HepG2 (cell line): Measurements from ENCODE around the gene MSS51. TPM values are rescaled to one million over a fixed set of nuclear protein-coding genes. Genes with fewer than 3 reads are reported as not detected.

Source experiments
- ATAC-seq: fragments of 200-7000 bp; cut with Tn5 transposase; 3 replicates; pipeline ENCODE4 v1.9.1; 2020; ENCODE audit warnings: mild to moderate bottlenecking, moderate library complexity
- BruUV-seq: library from RNA; stranded (reverse); fragments of 400-500 nt; replicated peaks from 2 replicates; lab custom pipeline; 2021; lab: Mats Ljungman, UMichigan
- CTCF ChIA-PET: fragments of 300-600 bp; formaldehyde crosslinking; extraction: SDS; loops from one replicate; lab custom pipeline; 2021; ENCODE audit warnings: low total read pairs, inconsistent platforms, low intra/inter-chr PET ratio; lab: Yijun Ruan, JAX
- POLR2A ChIA-PET: fragments of 350-600 bp; sonication (Branson Sonifier 250); formaldehyde crosslinking; loops from one replicate; lab custom pipeline; 2020; ENCODE audit warnings: antibody characterized with exemption, inconsistent platforms; lab: Yijun Ruan, JAX
- DNase-seq: peaks from one replicate; pipeline ENCODE4 v3.0.0-alpha.2; 2015; ENCODE audit warnings: low spot score
- FAIRE-seq: peaks from 3 replicates; lab custom pipeline; 2011; peaks lifted over from hg19 to GRCh38; lab: Jason Lieb, UNC
- H2AFZ ChIP-seq: one replicate; pipeline ENCODE4 v1.6.1; 2011; ENCODE audit warnings: low read length, inconsistent platforms
- H3K27ac ChIP-seq: fragments of 300-600 bp; 3 replicates; pipeline ENCODE4 v1.8.0; 2011; ENCODE audit warnings: mixed run types, mild to moderate bottlenecking, mixed read lengths, low read length, inconsistent platforms; ENCODE audit not compliant: insufficient read depth; ENCODE audit errors: extremely low read length
- H3K27me3 ChIP-seq, 2 experiments: fragments of 200-600 bp in 1 of 2; 2 replicates in 1 of 2; 3 replicates in 1 of 2; pipeline versions ENCODE4 v1.6.0 to v1.8.0; 2011; ENCODE audit warnings: low read length in 2 of 2, mild to moderate bottlenecking in 2 of 2, moderate library complexity in 2 of 2, inconsistent platforms in 1 of 2; ENCODE audit not compliant: insufficient read depth in 2 of 2, control insufficient read depth in 1 of 2
- H3K36me3 ChIP-seq, 2 experiments: fragments of 200-600 bp in 1 of 2; replicated peaks in 1 of 2; 2 replicates in 1 of 2; 3 replicates in 1 of 2; pipeline versions ENCODE4 v1.5.1 to v1.8.0; 2011; ENCODE audit warnings: low read length in 2 of 2, inconsistent platforms in 1 of 2; ENCODE audit not compliant: insufficient read depth in 2 of 2, control insufficient read depth in 1 of 2
- H3K4me1 ChIP-seq: 2 replicates; pipeline ENCODE4 v1.5.1; 2012; ENCODE audit warnings: low read length, inconsistent platforms; ENCODE audit not compliant: insufficient read depth
- H3K4me2 ChIP-seq: 2 replicates; pipeline ENCODE4 v1.6.0; 2011; ENCODE audit warnings: low read depth, low read length, inconsistent platforms
- H3K4me3 ChIP-seq, 3 experiments: fragments of 200-600 bp in 1 of 3; sonication (generic), shearing (Covaris generic) in 1 of 3; replicated peaks in 1 of 3; 2 replicates each; pipeline ENCODE4 v1.5.1; 2011 to 2016; ENCODE audit warnings: low read length in 3 of 3, inconsistent platforms in 2 of 3, low read depth in 2 of 3, mild to moderate bottlenecking in 2 of 3, control low read depth in 1 of 3, mixed read lengths in 1 of 3; ENCODE audit not compliant: insufficient read depth in 1 of 3
- H3K79me2 ChIP-seq: one replicate; pipeline ENCODE4 v1.6.1; 2011; ENCODE audit warnings: low read length, inconsistent platforms; ENCODE audit not compliant: insufficient read depth
- H3K9ac ChIP-seq: 2 replicates; pipeline ENCODE4 v1.6.0; 2011; ENCODE audit warnings: mild to moderate bottlenecking, low read depth, low read length, inconsistent platforms; ENCODE audit not compliant: insufficient read depth
- H3K9me3 ChIP-seq: 2 replicates; pipeline ENCODE4 v1.5.1; 2012; ENCODE audit warnings: mild to moderate bottlenecking, low read length
- H4K20me1 ChIP-seq: 2 replicates; pipeline ENCODE4 v1.6.0; 2011; ENCODE audit warnings: inconsistent platforms, mild to moderate bottlenecking, low read length, moderate library complexity; ENCODE audit not compliant: insufficient read depth
- ARID3A ChIP-seq: IDR thresholded peaks from 2 replicates; pipeline ENCODE4 v1.6.1; 2012; ENCODE audit warnings: low read depth, low read length, improper control_type of control experiment
- CREB3 ChIP-seq: sonication (generic); formaldehyde crosslinking; IDR thresholded peaks from 2 replicates; pipeline ENCODE4 v1.5.0; 2020; ENCODE audit warnings: missing genetic modification reagents
- KAT8 ChIP-seq: IDR thresholded peaks from 2 replicates; pipeline ENCODE4 v1.6.1; 2016; ENCODE audit warnings: missing genetic modification reagents, missing compliant biosample characterization
- KDM5B ChIP-seq: sonication (generic); formaldehyde crosslinking; IDR thresholded peaks from 2 replicates; pipeline ENCODE4 v1.4.0; 2020; ENCODE audit warnings: missing genetic modification reagents, mild to moderate bottlenecking, borderline replicate concordance
- NR2F6 ChIP-seq, 2 experiments: IDR thresholded peaks; 2 replicates each; pipeline ENCODE4 v1.6.1; 2016; ENCODE audit warnings: antibody characterized with exemption in 1 of 2, mild to moderate bottlenecking in 1 of 2
- PPARG ChIP-seq: conservative IDR thresholded peaks from 2 replicates; pipeline ENCODE4 v1.6.1; 2016; ENCODE audit warnings: missing biosample characterization, missing genetic modification reagents
- TBL1XR1 ChIP-seq: fragments of 150-350 bp; IDR thresholded peaks from 2 replicates; pipeline ENCODE4 v1.6.1; 2014; ENCODE audit warnings: borderline replicate concordance, low read length; ENCODE audit not compliant: partially characterized antibody
- ZFP82 ChIP-seq: sonication (generic); formaldehyde crosslinking; IDR thresholded peaks from 2 replicates; pipeline ENCODE4 v1.5.1; 2020; ENCODE audit warnings: mild to moderate bottlenecking, missing genetic modification reagents, borderline replicate concordance
- ZHX1 ChIP-seq: sonication (generic); formaldehyde crosslinking; IDR thresholded peaks from 2 replicates; pipeline ENCODE4 v1.8.1; 2022; ENCODE audit warnings: low read depth, mild to moderate bottlenecking, missing genetic modification reagents
- ZNF33B ChIP-seq: sonication (generic); formaldehyde crosslinking; IDR thresholded peaks from 2 replicates; pipeline ENCODE4 v1.5.1; 2020; ENCODE audit warnings: mild to moderate bottlenecking, missing genetic modification reagents
- ZNF713 ChIP-seq: sonication (generic); formaldehyde crosslinking; IDR thresholded peaks from 2 replicates; pipeline ENCODE4 v1.4.0; 2020; ENCODE audit warnings: mild to moderate bottlenecking, missing genetic modification reagents
- ZNF850 ChIP-seq: sonication (generic); formaldehyde crosslinking; conservative IDR thresholded peaks from 2 replicates; pipeline ENCODE4 v1.9.0; 2021; ENCODE audit warnings: mild to moderate bottlenecking, missing genetic modification reagents
- ZNF878 ChIP-seq: sonication (generic); formaldehyde crosslinking; IDR thresholded peaks from 2 replicates; pipeline ENCODE4 v1.8.1; 2023; ENCODE audit warnings: mild to moderate bottlenecking, missing genetic modification reagents, moderate library complexity
- WGBS: methylation state at CpG from one replicate; pipeline ENCODE4 v1.1.6; 2017; ENCODE audit warnings: low lambda C conversion rate; 5-methylcytosine and 5-hydroxymethylcytosine counted together
- in situ Hi-C: cut with HindIII; loops from 2 replicates; pipeline ENCODE4 v1.10.0; 2017; ENCODE audit warnings: low pct_unique_long_range_greater_than_20kb; ENCODE audit not compliant: extremely low pct_ligation_motif_present
- intact Hi-C: fragments of 100-400 bp; cut with micrococcal nuclease; formaldehyde crosslinking; loops from one replicate; pipeline ENCODE4 v1.10.0; 2022; ENCODE audit not compliant: unreplicated experiment
- polyA plus RNA-seq, 8 experiments: library from polyadenylated mRNA; depleted of rRNA in 3 of 8; stranded (reverse) in 7 of 8; unstranded in 1 of 8; fragments of >200 nt; fragmentation: Illumina TruSeq in 4 of 8; extraction: Trizol in 4 of 8; gene quantifications; 2 replicates each; pipeline versions ENCODE4 v1.2.1 to v1.2.3, GENCODE V29; 2011 to 2016; ENCODE audit warnings: low read depth in 4 of 8, missing spikeins in 1 of 8, mixed read lengths in 1 of 8; ENCODE audit not compliant: insufficient read depth in 1 of 8
- total RNA-seq, 5 experiments: library from RNA; depleted of rRNA; stranded (reverse); fragments of >200 nt; fragmentation: Illumina TruSeq; extraction: Trizol; gene quantifications; 2 replicates each; pipeline ENCODE4 v1.2.3, GENCODE V29; 2016; ENCODE audit warnings: low read depth in 1 of 5
- TF ChIP-seq, protein P1 (sequence below): sonication (generic); formaldehyde crosslinking; IDR thresholded peaks from 2 replicates; pipeline ENCODE4 v1.4.0; 2020; ENCODE audit warnings: missing genetic modification reagents

The MSS51 gene
- total and polyA plus RNA-seq, 2 of the 13 experiments (the other 11 are each of a cell fraction or from before 2014, with no cell fraction given): 0.91 to 2.4 TPM

- TF ChIP-seq CREB3 (CRISPR knock-in tag): no peak
- TF ChIP-seq, protein P1, sequence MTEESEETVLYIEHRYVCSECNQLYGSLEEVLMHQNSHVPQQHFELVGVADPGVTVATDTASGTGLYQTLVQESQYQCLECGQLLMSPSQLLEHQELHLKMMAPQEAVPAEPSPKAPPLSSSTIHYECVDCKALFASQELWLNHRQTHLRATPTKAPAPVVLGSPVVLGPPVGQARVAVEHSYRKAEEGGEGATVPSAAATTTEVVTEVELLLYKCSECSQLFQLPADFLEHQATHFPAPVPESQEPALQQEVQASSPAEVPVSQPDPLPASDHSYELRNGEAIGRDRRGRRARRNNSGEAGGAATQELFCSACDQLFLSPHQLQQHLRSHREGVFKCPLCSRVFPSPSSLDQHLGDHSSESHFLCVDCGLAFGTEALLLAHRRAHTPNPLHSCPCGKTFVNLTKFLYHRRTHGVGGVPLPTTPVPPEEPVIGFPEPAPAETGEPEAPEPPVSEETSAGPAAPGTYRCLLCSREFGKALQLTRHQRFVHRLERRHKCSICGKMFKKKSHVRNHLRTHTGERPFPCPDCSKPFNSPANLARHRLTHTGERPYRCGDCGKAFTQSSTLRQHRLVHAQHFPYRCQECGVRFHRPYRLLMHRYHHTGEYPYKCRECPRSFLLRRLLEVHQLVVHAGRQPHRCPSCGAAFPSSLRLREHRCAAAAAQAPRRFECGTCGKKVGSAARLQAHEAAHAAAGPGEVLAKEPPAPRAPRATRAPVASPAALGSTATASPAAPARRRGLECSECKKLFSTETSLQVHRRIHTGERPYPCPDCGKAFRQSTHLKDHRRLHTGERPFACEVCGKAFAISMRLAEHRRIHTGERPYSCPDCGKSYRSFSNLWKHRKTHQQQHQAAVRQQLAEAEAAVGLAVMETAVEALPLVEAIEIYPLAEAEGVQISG (CRISPR knock-in tag): no peak
- TF ChIP-seq ZNF33B (CRISPR knock-in tag): no peak
These were observed 5.7 kb upstream of the MSS51 start (continued) for GRCh38 chr10:73439055-73439454.

GRCh38 chr10:73432646-73433537 is 469 bp downstream of the MSS51 start:
- 79% methylated on average over 2 of the region's 2 CpGs for WGBS
- Histone ChIP-seq H3K4me2 (no peak overlapping the region), H3K4me1 (peaks cover 14% of the 10 kb centered on the region), H4K20me1 (no peaks in the 10 kb centered on the region), H3K27ac (no peak overlapping the region), H3K36me3 (peaks cover 3 to 4% of the 10 kb centered on the region in 2 experiments), H3K9me3 (no peaks in the 10 kb centered on the region), H3K4me3 (no peak overlapping the region), H2AFZ (no peak overlapping the region), H3K9ac (no peak overlapping the region), H3K79me2 (no peaks in the 10 kb centered on the region), H3K27me3 (no peaks in the 10 kb centered on the region)
- ATAC-seq (no peak), FAIRE-seq (no peak), DNase-seq (no peak)
- in situ Hi-C loops (no loop called here), intact Hi-C loops (no loop called here)
- ChIA-PET POLR2A (no interaction called here), CTCF (no interaction called here)
- no TSS peak for BruUV-seq
- TF ChIP-seq ZNF850 (CRISPR knock-in tag) (no peak), KDM5B (no peak), ARID3A (no peak), ZFP82 (CRISPR knock-in tag) (no peak), NR2F6 (IDR thresholded peaks at IDR 0.05) (no peak), NR2F6 (CRISPR knock-in tag; IDR thresholded peaks at IDR 0.05) (no peak), ZHX1 (CRISPR knock-in tag) (no peak), KAT8 (CRISPR knock-in tag) (no peak), TBL1XR1 (no peak), ZNF713 (CRISPR knock-in tag) (no peak), ZNF878 (CRISPR knock-in tag) (no peak), PPARG (CRISPR knock-in tag) (no peak)
